HG03103 (cell line): ENCODE measurements around the gene CDC14C.
"Not testable (repeated sequence)": the region's sequence is repeated elsewhere in the genome, so short reads cannot be mapped to it uniquely, and the experiment has no call there.

ENCODE experiments used
- ATAC-seq: cut with Tn5 transposase; IDR thresholded peaks from one replicate; pipeline ENCODE4 v1.9.1; 2021; ENCODE audit warnings: low read depth; ENCODE audit not compliant: unreplicated experiment

The CDC14C gene

GRCh38 chr7:48924433-48924832, at the start of gene CDC14C:
Gene CDC14C (plus strand): TSS chr7:48924547. CDS start chr7:48924673, 126 bp downstream.
- no peak for ATAC-seq

GRCh38 chr7:48875045-48875916, 49.1 kb upstream of the CDC14C start:
- ATAC-seq = no peak

- ATAC-seq = no peak
Measured at GRCh38 chr7:48876087-48876486, 48.3 kb upstream of the CDC14C start.

GRCh38 chr7:48880851-48881250, 43.5 kb upstream of the CDC14C start:
- ATAC-seq = no peak

- no peak for ATAC-seq
Measured at GRCh38 chr7:48887500-48887899, 36.8 kb upstream of the CDC14C start.

- ATAC-seq = no peak
Measured at GRCh38 chr7:48894574-48894973, 29.8 kb upstream of the CDC14C start.

- no peak for ATAC-seq
Measured at GRCh38 chr7:48899932-48900331, 24.4 kb upstream of the CDC14C start.

GRCh38 chr7:48901966-48902365, 22.4 kb upstream of the CDC14C start:
- no peak for ATAC-seq

DNA sequence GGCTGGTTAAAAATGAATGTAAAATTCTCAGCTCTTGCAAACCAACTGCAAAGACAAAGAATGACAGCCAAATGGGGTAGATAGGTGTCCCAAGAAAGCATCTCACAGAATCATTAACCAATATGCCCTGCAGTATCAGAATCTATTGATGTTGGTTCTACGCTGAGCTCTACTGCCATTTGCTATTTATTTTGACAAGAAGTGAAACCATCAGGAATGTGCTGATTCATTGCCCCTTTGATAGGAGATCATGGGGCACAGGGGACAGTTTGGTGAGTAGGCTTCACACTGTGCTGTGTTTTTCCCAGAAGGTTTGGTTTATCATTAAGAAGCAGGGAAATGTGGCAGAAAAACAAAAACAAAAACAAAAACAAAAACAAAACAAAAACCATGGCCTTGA, 19.4 kb upstream of the CDC14C start:
- no peak for ATAC-seq

- not testable (repeated sequence) for ATAC-seq
Measured at GRCh38 chr7:48905686-48906085, 18.7 kb upstream of the CDC14C start.

DNA sequence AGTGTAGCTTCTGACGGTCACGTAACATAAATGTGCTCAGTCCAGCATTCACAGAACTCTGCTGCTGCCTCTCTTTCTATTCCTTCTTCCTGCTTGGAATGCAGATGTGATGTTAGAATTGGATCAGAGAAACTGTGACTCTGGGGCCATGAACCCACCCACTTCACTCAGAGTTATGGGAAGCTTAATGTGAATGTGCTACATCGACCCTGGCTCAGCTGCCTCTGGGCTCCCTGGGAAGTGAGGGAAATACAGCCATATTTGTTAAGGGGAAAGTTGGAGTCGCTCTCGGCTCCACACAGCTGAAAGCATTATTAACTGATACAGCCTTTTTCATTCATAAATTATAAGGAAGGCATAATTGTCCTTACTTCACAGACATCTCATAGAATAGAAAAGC, 14.5 kb upstream of the CDC14C start:
- ATAC-seq = not testable (repeated sequence)

- ATAC-seq = no peak
Measured at GRCh38 chr7:48931481-48931880, 7.1 kb downstream of the CDC14C start.

DNA sequence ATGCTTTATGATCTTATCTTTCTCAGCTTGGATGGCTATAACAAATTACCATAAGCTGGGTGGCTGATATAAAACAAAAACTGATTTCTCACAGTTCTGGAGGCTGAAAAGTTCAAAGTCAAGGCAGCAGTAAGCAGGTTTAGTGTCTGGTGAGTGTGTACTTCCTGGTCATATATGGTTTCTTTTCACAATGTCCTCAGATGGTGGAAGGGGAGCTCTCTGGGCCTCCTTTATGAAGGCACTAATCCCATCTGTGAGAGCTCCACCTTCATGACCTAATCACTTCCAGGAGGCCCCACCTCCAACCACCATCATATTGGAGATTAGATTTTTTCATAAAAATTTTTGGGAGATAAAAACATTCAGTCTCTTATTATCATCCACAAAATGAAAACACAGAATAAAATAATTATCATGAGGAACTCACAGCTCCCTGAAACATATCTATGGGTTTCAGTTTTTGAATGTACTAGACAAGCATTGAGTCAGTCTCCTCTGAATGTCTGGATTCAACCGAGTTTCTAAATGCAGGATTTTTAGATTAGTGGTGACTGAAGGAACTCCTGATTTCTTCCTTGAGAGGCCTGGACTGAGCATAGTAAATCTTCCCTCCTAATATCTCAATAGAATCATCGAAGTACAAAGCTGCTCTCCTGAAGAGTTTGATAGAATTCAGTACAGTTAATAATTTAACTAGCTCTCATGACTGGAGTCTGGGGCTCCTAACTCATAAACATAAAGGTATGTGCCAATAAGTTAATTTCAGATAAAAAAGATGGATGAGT, 8.0 kb downstream of the CDC14C start:
- ATAC-seq = no peak

- no peak for ATAC-seq
Measured at GRCh38 chr7:48933549-48934085, 9.3 kb downstream of the CDC14C start.

DNA sequence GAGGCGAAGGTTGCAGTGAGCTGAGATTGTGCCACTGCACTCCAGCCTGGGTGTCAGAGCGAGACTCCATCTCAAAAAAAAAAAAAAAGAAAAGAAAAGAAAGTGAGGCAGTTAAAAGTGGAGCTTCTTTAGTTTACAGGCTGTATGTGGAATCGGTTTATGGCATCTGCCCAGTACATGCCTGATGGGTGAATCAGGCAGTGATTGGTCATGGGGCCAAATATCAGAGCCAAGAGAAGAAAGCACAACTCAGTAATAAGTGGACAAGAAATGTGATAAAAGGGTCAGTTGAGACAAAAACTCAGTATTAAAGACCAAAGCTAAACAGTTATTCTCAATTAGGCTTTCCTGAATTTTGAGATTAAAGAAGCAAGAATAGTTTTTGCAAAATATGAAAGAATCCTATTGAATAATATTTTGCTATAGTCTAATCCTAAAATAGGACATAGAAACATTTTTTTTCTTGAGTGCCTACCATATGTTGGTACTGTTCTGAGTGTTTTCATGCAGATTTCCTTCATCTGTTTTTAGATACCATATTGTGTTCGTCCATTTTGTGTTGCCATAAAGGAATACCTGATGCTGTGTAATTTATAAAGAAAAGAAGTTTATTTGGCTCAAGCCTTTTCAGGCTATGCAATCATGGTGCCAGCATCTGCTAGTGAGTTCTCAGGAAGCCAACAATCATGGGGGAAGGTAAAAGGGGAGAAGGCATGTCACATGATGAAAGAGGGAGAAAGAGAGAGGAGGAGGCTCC, 14.4 kb downstream of the CDC14C start:
- no peak for ATAC-seq

DNA sequence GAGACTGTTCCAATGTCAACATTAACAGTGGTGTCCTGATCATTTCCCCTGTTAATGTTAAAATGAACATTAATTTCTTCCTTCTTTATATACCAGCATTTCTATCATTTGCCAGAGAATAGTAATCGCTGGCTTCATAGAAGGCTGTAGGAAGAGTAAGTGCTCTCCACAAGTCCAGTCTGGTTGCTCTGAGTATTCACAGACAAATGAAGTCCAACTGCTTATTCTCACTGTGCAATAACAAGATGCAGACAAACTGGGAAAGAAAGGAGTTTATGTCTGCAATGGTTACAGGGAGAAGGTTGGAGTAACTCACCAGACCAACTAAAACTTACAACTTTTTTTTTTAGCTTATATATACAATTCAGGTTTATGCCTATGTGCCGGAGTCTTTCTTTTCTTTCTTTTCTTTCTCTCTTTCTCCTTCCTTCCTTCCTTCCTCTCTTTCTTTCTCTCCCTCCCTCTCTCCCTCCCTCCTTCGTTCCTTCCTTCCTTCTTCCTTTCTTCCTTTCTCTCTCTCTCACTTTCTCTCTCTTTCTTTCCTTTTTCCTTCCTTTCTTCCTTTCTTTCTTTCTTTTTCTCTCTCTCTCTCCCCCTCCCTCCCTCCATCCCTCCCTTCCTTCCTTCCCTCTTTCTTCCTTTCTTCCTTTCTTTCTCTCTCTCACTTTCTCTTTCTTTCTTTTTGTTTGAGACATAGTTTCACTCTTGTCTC, 19.1 kb downstream of the CDC14C start:
- no peak for ATAC-seq

DNA sequence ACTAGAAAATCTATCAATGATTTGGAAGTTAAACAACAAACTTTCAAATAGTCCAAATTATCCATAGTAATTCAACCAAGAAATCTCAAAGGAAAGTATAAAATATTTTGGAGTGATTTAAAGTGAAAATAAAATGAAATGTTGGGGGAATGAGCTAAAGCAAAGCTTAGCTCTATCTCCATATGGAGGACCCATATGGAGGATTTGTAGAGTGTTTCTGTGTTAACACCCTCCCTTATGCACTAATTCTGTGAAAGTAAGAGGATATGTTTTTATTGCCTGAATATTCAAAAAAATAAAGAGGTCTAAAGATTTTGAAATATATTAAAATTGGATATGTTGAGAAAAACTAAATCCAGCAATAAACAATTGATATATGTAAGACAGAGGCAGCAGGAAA, 31.6 kb downstream of the CDC14C start:
- no peak for ATAC-seq

DNA sequence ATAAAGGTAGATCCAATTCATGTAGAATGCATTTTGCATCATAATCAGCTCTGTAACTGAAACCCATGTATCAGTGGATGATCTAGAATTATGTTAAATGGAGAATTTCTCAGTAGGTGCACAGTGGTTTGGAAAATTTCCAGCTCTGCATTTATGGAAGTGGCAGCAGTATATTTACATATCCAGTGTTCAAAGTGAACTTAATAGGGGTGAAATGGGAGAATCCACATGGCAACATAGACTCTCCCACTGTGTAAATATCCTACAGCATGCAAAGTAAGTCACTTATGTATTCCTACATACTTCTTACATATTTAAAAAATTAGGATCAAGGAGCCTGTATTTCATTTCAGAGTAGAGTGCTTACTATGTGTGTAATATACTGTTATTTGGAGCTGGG, 35.3 kb downstream of the CDC14C start:
- no peak for ATAC-seq

DNA sequence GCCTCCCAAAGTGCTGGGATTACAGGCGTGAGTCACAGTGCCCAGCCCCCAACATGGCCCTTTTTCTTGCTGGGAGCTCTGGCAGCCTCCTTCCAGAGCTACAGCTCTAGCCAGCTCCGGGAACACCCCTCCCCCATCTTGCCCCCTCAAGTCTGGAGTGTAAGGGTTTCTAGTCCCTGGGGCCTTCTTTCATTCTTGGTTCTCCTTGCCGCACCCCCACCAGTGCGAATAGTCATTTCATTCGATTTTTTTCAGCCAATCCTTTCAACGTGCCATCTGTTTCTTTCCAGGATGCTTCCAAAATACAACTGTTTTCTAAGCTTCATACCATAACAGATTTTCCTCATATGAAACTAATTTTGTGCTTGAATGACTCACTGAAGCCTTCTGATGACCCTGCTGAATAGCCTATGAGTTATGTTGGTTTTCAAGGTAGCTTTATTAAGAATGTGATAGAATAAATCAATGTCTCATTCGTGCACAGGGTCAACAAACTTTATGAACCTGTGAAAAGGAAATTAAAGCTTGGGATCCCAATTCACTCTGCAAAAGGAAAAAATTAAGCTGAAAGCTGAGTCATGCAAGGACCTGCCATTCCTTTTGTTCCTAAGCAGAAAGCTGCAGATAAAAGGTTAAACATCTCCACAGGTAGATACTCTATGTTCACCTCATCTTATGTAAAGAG, 38.6 kb downstream of the CDC14C start:
- ATAC-seq = no peak

GRCh38 chr7:48964074-48964473, 39.7 kb downstream of the CDC14C start:
- ATAC-seq = no peak
